ENCODE results near the gene BUD13. TPM values are rescaled to one million over a fixed set of nuclear protein-coding genes. Genes with fewer than 3 reads are reported as not detected.

BUD13 gene
- total and polyA plus RNA-seq, 9 of the 15 experiments (the other 6 are each of a cell fraction or from before 2014, with no cell fraction given), result 9.5 to 34.1 (median 27.1) TPM

GRCh38 chr11:116787786-116788486, 15.1 kb upstream of the BUD13 start, which contains the start of gene ZPR1 (continued):
- peak; percentile 54 for TF ChIP-seq ARID4B (CRISPR knock-in tag; IDR thresholded peaks at IDR 0.05)
- no peak for TF ChIP-seq POLR3G (IDR thresholded peaks at IDR 0.05; ENCODE audit: extremely low read depth, insufficient read length, insufficient replicate concordance)
- TF ChIP-seq ZNF311 (CRISPR knock-in tag; IDR thresholded peaks at IDR 0.05), result no peak
- no peak for TF ChIP-seq MED1 (CRISPR knock-in tag; IDR thresholded peaks at IDR 0.05; ENCODE audit: borderline replicate concordance)
- no peak for TF ChIP-seq HMG20A (CRISPR knock-in tag; conservative IDR thresholded peaks at IDR 0.05)
- TF ChIP-seq CXXC5 (CRISPR knock-in tag; IDR thresholded peaks at IDR 0.05), result peak; percentile 59
- no peak for TF ChIP-seq ATF1 (CRISPR knock-in tag; IDR thresholded peaks at IDR 0.05)
- peak; percentile 92 for TF ChIP-seq ATF1 (tag; IDR thresholded peaks at IDR 0.05)
- TF ChIP-seq ZNF274 (IDR thresholded peaks at IDR 0.05; ENCODE audit: borderline replicate concordance, low read depth, low read length), result no peak
- TF ChIP-seq SP1 (CRISPR knock-in tag; IDR thresholded peaks at IDR 0.05), result peak; percentile 66
- TF ChIP-seq MAZ (CRISPR knock-in tag; conservative IDR thresholded peaks at IDR 0.05 in 1 of 2, IDR thresholded peaks at IDR 0.05 in 1 of 2), result peak; percentile 48 to 64; a peak in 3 of 4 replicates
- no peak for TF ChIP-seq HNRNPL (IDR thresholded peaks at IDR 0.05; ENCODE audit: low read depth, low read length)
- peak; percentile 27 for TF ChIP-seq NEUROD1 (IDR thresholded peaks at IDR 0.05; ENCODE audit: borderline replicate concordance, low read depth, low read length, partially characterized antibody)
- no peak for TF ChIP-seq ZNF146 (CRISPR knock-in tag; IDR thresholded peaks at IDR 0.05; ENCODE audit: unreplicated experiment)
- TF ChIP-seq CCAR2 (IDR thresholded peaks at IDR 0.05; ENCODE audit: low read depth, low read length), result no peak
- no peak for TF ChIP-seq AFF4 (CRISPR knock-in tag; IDR thresholded peaks at IDR 0.05)
- TF ChIP-seq FOXM1 (IDR thresholded peaks at IDR 0.05; ENCODE audit: low read depth), result no peak
- no peak for TF ChIP-seq FOXM1 (CRISPR knock-in tag; IDR thresholded peaks at IDR 0.05; ENCODE audit: low read depth)
- TF ChIP-seq PHB2 (IDR thresholded peaks at IDR 0.05; ENCODE audit: low read depth), result no peak
- no peak for TF ChIP-seq ASH1L (IDR thresholded peaks at IDR 0.05; ENCODE audit: borderline replicate concordance, low read depth, partially characterized antibody)
- no peak for TF ChIP-seq BHLHE40 (IDR thresholded peaks at IDR 0.05; ENCODE audit: low read length)
- TF ChIP-seq SMAD4 (CRISPR knock-in tag; conservative IDR thresholded peaks at IDR 0.05), result no peak
